Measurements from ENCODE around the gene FOXF1.
A peak's percentile ranks its signal among the peaks of the same experiment; 100 is the strongest.

The FOXF1 gene

GRCh38 chr16:86517652-86518258 is 7.4 kb downstream of the FOXF1 start:
- DNase-seq (ENCODE audit: low read depth in 2 of 2): no peak

GRCh38 chr16:86519007-86519648 is 8.8 kb downstream of the FOXF1 start:
- DNase-seq (ENCODE audit: low read depth in 2 of 2): no peak

- peak; percentile 38 to 43 for DNase-seq (ENCODE audit: low read depth in 2 of 2)
Observed at GRCh38 chr16:86519649-86520316, 9.5 kb downstream of the FOXF1 start.

- DNase-seq (ENCODE audit: low read depth in 2 of 2): no peak
Observed at GRCh38 chr16:86520317-86521210, 10.2 kb downstream of the FOXF1 start.

- DNase-seq (ENCODE audit: low read depth in 2 of 2): no peak
Observed at GRCh38 chr16:86521236-86522197, 11.2 kb downstream of the FOXF1 start.

GRCh38 chr16:86522634-86523033 is 12.3 kb downstream of the FOXF1 start:
- no peak for DNase-seq (ENCODE audit: low read depth in 2 of 2)

- no peak for DNase-seq (ENCODE audit: low read depth in 2 of 2)
Observed at GRCh38 chr16:86523166-86523740, 12.9 kb downstream of the FOXF1 start.

GRCh38 chr16:86524029-86524428 is 13.7 kb downstream of the FOXF1 start:
- DNase-seq (ENCODE audit: low read depth in 2 of 2): no peak

- no peak for DNase-seq (ENCODE audit: low read depth in 2 of 2)
Observed at GRCh38 chr16:86525696-86526095, 15.4 kb downstream of the FOXF1 start.

- no peak for DNase-seq (ENCODE audit: low read depth in 2 of 2)
Observed at GRCh38 chr16:86527366-86527765, 17.0 kb downstream of the FOXF1 start.

GRCh38 chr16:86528061-86528929 is 18.0 kb downstream of the FOXF1 start:
- no peak for DNase-seq (ENCODE audit: low read depth in 2 of 2)

- DNase-seq (ENCODE audit: low read depth in 2 of 2): no peak
Observed at GRCh38 chr16:86529160-86529559, 18.8 kb downstream of the FOXF1 start.

- DNase-seq (ENCODE audit: low read depth in 2 of 2): no peak
Observed at GRCh38 chr16:86530251-86531190, 20.2 kb downstream of the FOXF1 start.

GRCh38 chr16:86531191-86531545 is 20.8 kb downstream of the FOXF1 start:
- DNase-seq (ENCODE audit: low read depth in 2 of 2): no peak

GRCh38 chr16:86531641-86532525 is 21.6 kb downstream of the FOXF1 start:
- DNase-seq (ENCODE audit: low read depth in 2 of 2): no peak

GRCh38 chr16:86532526-86532815 is 22.1 kb downstream of the FOXF1 start:
- DNase-seq (ENCODE audit: low read depth in 2 of 2): no peak

GRCh38 chr16:86533076-86533475 is 22.7 kb downstream of the FOXF1 start:
- DNase-seq (ENCODE audit: low read depth in 2 of 2): no peak

Measured in stimulated activated CD4-positive, alpha-beta T cell treated with anti-CD3 and anti-CD28 coated beads, Interleukin-4, amount 100 ng/mL, for 48 hours (primary cell).